ENCODE measurements around the gene C1orf226. TPM values are rescaled to one million over a fixed set of nuclear protein-coding genes. Genes with fewer than 3 reads are reported as not detected.

The C1orf226 gene
- total and polyA plus RNA-seq, 2 of the 8 experiments (the other 6 are each of a cell fraction or from before 2014, with no cell fraction given): 8.2 to 18.8 TPM

GRCh38 chr1:162389971-162390370 is 8.4 kb downstream of the C1orf226 start:
- Histone ChIP-seq H4K8ac (ENCODE audit: extremely low read depth, insufficient read depth, low read length) (no peak overlapping the region), H3K79me1 (ENCODE audit: low read depth, low read length) (no peaks in the 10 kb centered on the region), H3K18ac (ENCODE audit: extremely low read depth, low read length) (no peak overlapping the region), H3K56ac (replicated peaks; ENCODE audit: insufficient read length, low read depth, low read length) (no peak overlapping the region), H3K27me3 (replicated peaks in 1 of 4; ENCODE audit: control insufficient read depth in 3 of 4, extremely low read depth in 1 of 4, insufficient read depth in 3 of 4, low read length in 3 of 4) (no peaks in the 10 kb centered on the region), H2AFZ (ENCODE audit: low read length) (no peak overlapping the region), H3K14ac (ENCODE audit: insufficient read length) (no peak overlapping the region), H2AK5ac (ENCODE audit: low read depth, low read length) (no peak overlapping the region), H3K4ac (replicated peaks; ENCODE audit: insufficient read length, low read depth, low read length) (no peak overlapping the region), H2BK15ac (ENCODE audit: low read length) (0 out of 2 replicates have a peak overlapping the region, but pooled peaks have one; percentile 18), H3K79me2 (ENCODE audit: control insufficient read depth in 1 of 2, insufficient read depth in 2 of 2, low read length in 2 of 2) (no peaks in the 10 kb centered on the region), H3K23me2 (ENCODE audit: low read depth, low read length) (no peaks in the 10 kb centered on the region), H4K20me1 (replicated peaks in 1 of 2; ENCODE audit: control insufficient read depth in 1 of 2, insufficient read depth in 2 of 2, low read length in 2 of 2) (no peaks in the 10 kb centered on the region), H3K23ac (ENCODE audit: insufficient read length) (no peak overlapping the region), H4K91ac (replicated peaks; ENCODE audit: insufficient read length, low read length) (no peak overlapping the region), H3K27ac (ENCODE audit: low read depth, low read length) (no peak overlapping the region), H3K36me3 (ENCODE audit: control insufficient read depth in 2 of 4, insufficient read depth in 4 of 4, low read length in 3 of 4) (no peaks in the 10 kb centered on the region), H3K4me2 (ENCODE audit: insufficient read depth in 1 of 2, low read depth in 2 of 2, low read length in 2 of 2) (no peak overlapping the region), H4K5ac (ENCODE audit: insufficient read length, low read depth, low read length) (no peak overlapping the region), H3K9ac (replicated peaks in 1 of 4; ENCODE audit: extremely low read depth in 1 of 4, low read depth in 3 of 4, low read length in 3 of 4) (no peak overlapping the region), H2BK5ac (ENCODE audit: low read depth, low read length) (no peak overlapping the region), H2BK120ac (replicated peaks; ENCODE audit: low read depth, low read length) (no peak overlapping the region), H3K9me3 (ENCODE audit: insufficient read depth in 2 of 2, low read depth in 1 of 2, low read length in 1 of 2) (no peaks in the 10 kb centered on the region), H3K4me1 (replicated peaks in 1 of 4; ENCODE audit: control insufficient read depth in 3 of 4, insufficient read depth in 4 of 4, low read length in 3 of 4) (peaks cover 0 to 6% (median 1%) of the 10 kb centered on the region in 4 experiments; a peak in 4 of 7 replicates), H2BK20ac (ENCODE audit: low read length) (0 out of 2 replicates have a peak overlapping the region, but pooled peaks have one; percentile 18), H3K4me3 (ENCODE audit: extremely low read depth in 1 of 4, insufficient read depth in 2 of 4, low read depth in 3 of 4, low read length in 4 of 4) (no peak overlapping the region), H2BK12ac (ENCODE audit: low read depth, low read length) (no peak overlapping the region)
- ChIA-PET POLR2A (ENCODE audit: partially characterized antibody) (interaction anchor here (1.2 kb wide), 2 partner anchors 9 to 32 kb away, joined by 3 read pairs; partner anchors contain the start of gene C1orf226), CTCF (ENCODE audit: partially characterized antibody) (interaction anchor here (1.0 to 6.4 kb wide), 18 partner anchors 8 to 484 kb away, joined by 3 to 46 read pairs (median 8); partner anchors contain the start of gene C1orf226)
- WGBS, 2 experiments (ENCODE audit: extremely low coverage in 1 of 2, insufficient coverage in 1 of 2, insufficient read length in 1 of 2, insufficient replicate concordance in 2 of 2, low coverage in 1 of 2, low lambda C conversion rate in 2 of 2, missing lambda C conversion rate in 1 of 2): 83% methylated on average over 6 of the region's 9 CpGs; no CpG with 5 or more reads in 1 of the 2 experiments
- no peak for TF ChIP-seq POU5F1 (IDR thresholded peaks at IDR 0.05; ENCODE audit: low read depth, low read length)
- no peak for TF ChIP-seq CHD2 (IDR thresholded peaks at IDR 0.05; ENCODE audit: low read length)
- no peak for TF ChIP-seq KDM4A (IDR thresholded peaks at IDR 0.05; ENCODE audit: low read depth, low read length, severe bottlenecking)
- TF ChIP-seq USF2 (IDR thresholded peaks at IDR 0.05; ENCODE audit: low read length): no peak
- no peak for TF ChIP-seq FOSL1 (IDR thresholded peaks at IDR 0.05; ENCODE audit: insufficient read depth, low read depth, low read length)
- TF ChIP-seq RFX5 (IDR thresholded peaks at IDR 0.05; ENCODE audit: borderline replicate concordance, low read depth, low read length): no peak
- no peak for TF ChIP-seq GTF2F1 (IDR thresholded peaks at IDR 0.05; ENCODE audit: borderline replicate concordance, low read depth, low read length)
- no peak for TF ChIP-seq GABPA (IDR thresholded peaks at IDR 0.05; ENCODE audit: borderline replicate concordance, insufficient read depth, low read length)
- TF ChIP-seq JUND (IDR thresholded peaks at IDR 0.05; ENCODE audit: low read length): no peak
- no peak for TF ChIP-seq CBX8 (IDR thresholded peaks at IDR 0.05; ENCODE audit: borderline replicate concordance, low read depth, low read length)
- TF ChIP-seq CHD1 (IDR thresholded peaks at IDR 0.05; ENCODE audit: low read depth, low read length): no peak
- peak in 1 of 2 experiments; percentile 43 for DNase-seq (ENCODE audit: low read depth in 1 of 2, low spot score in 2 of 2)
- FAIRE-seq: no peak

Data from H1 (cell line).